Dedifferentiated amniotic fluid mesenchymal stem cell (primary cell): ENCODE results near the gene ENTPD8.

Source experiments
- DNase-seq: peaks from one replicate; pipeline ENCODE4 v3.0.0-alpha.2; 2016; ENCODE audit errors: extremely low spot score

The ENTPD8 gene

GRCh38 chr9:137431416-137431931 is 9.7 kb downstream of the ENTPD8 start:
- DNase-seq: no peak

GRCh38 chr9:137430723-137431415 is 10.3 kb downstream of the ENTPD8 start:
- DNase-seq: no peak

- DNase-seq: no peak
These were observed 11.0 kb downstream of the ENTPD8 start for GRCh38 chr9:137429974-137430722.

- DNase-seq: no peak
These were observed 11.6 kb downstream of the ENTPD8 start for GRCh38 chr9:137429546-137429890.

DNA sequence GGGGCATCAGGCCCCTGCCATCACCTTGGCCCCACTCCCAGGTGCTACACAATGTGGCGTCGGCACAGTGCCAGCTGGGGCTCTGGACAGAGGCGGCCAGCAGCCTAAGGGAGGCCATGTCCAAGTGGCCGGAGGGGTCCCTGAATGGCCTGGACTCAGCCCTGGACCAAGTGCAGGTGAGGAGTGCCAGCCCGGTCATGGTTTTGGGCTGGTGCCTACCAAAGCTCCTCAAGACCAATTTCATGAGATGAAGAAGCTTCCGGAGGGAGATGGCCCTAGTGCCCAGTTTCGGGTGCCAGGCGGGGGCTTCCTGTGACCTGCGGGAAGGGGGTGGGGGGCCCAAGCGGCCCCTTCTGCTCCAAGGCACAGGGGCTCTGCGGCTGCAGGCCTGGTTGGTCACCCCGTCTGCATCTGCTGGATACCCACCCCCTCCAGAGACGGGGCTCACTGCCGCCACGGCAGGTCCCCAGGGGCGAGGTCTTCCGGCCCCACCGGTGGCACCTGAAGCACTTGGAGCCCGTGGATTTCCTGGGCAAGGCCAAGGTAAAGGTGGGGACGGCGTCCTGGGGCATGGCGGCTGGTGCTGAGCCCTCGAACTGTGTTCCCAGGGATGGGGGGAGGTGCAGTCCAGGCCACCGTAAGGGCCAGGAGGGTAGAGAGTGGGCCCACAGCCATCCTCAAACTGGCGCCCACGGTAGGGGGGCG is 12.2 kb downstream of the ENTPD8 start:
- no peak for DNase-seq

DNA sequence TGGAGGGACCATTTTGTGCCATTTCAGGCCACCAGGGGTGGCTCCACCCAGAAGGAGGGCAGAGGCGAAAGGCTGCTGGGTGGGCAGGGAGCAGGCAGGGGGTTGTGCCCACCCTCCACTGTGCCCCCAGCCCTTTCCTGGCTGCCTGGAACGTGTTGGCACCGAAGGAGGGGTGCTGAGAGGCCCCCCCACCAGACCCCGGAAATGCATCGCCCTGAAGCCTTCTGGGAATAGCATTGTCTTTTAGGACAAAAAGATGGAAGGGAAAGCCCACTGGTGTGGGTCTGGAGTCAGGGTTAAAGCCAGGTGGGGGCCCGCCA is 12.9 kb downstream of the ENTPD8 start:
- no peak for DNase-seq

DNA sequence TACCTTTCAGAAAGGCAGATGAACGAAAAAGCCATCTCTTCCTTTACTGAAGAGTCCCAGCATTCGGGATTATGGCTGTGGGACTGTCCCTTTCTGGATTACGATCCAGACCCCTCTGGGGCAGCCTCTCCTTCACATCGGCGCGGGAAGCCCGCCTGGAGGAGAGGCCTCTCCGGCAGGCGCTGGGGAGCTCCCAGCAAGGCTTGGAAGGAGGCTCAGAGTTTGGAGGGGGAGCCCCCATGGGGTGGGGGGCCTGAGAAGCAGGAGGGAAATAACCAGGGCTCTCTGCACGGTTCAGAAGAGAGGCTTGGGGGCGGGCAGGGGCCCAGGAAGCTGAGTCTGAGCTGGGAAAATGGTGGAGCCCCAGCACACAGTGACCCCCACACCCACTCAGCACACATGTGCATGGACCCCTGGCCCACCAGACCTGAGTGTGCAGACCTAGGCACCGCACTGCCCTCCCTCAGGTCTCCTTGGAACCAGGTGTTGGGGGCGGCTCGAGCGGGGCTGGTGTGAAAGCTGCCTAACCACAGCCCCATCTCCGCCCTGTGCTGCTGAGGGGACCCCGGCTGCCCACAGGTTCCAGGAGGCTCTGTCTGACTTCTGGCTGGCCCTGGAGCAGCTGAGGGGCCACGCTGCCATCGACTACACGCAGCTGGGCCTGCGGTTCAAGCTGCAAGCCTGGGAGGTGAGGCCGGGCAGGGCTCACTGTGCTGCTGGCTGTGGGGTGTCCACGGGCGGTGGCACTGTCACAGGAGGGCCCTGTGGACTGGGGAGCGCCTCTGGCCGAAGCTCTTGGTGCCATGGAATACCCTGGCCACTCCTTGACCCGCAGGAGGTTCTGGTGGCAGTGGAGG is 13.5 kb downstream of the ENTPD8 start:
- DNase-seq: no peak

GRCh38 chr9:137426018-137426681 is 15.0 kb downstream of the ENTPD8 start:
- no peak for DNase-seq

DNA sequence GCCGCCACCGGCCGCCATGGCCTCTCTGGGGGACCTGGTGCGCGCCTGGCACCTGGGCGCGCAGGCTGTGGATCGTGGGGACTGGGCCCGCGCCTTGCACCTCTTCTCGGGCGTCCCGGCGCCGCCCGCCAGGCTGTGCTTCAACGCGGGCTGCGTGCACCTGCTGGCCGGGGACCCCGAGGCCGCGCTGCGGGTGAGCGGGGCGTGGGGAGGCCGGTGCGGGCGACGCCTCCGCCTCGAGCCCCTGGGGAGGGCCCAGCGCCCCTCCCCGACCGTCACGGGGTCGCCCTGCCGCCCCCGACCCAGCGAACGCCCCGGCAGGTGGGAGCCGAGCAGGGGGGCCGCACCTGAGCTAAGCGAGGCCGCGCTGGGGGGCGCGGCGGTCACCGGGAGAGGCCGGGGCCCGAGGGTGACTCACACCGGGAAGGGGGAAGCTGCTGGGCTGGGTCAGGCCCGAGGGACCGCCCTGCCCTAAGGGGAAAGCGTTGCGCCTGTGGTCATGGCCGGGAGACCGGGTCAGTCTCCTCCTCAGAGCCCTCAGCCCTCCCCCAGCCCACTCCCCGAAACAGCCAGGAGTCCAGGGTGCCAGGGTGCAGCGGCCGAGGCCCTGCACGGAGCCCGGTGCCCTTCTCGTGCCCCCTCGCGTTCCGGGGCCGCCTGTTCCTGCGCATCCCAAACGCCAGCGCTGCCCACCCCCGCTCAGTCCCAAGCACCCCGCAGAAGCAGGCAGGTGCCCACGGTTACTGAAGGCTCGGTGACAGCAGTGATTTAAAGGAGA is 17.5 kb downstream of the ENTPD8 start:
- DNase-seq: no peak

DNA sequence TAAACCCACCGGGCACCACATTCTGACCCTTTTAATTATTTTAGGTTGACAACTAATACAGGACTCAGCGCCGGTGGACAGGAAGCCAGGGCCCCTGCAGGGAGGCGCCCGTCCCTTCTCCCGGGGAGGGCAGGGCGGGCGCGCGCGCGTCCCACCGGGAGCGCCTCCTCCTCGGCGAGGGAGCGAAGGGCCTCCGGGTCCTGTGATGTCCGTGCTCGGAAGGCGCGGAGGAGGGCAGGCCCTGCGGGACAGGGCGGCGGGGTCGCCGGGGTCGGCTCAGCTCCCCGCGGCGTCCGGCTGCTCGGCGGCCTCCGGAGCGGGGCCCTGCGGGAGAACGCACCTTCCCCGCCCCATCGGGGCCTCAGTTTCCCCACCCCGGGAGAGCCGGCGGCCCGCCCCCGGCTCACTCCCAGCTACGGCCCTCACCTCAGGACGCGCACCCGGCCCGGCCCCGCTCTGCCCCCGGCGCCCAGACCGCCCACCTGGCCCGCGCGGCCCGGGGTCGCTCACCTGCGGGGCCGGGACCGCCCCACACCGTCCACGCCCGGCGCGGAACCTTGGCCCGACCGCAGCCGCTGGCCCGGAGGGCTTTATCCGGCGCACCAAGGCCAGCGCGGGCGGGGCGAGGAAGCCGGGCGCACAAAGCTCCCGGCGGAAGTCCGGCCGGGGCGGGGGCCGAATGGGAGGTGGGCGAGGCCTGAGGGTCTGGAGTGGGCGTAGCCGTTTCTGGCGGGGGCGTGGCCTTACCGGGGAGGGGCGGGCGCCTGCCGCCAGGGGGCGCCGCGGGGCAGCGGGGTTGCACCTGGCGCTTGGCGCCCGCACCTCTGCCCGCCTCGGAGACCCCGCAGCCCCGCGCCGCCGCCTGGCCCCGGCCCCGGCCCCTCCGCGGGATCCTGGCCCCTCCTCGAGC is 18.3 kb downstream of the ENTPD8 start, which contains the start of the genes EXD3 and NOXA1:
Gene EXD3 (minus strand): TSS at position 559 of the 910 bp plus-strand sequence. CDS start 27,805 bp downstream, outside the sequence.
Gene NOXA1 (plus strand): TSS at position 790 of the 910 bp plus-strand sequence. CDS start 137 bp downstream, outside the sequence.
- DNase-seq: peak; percentile 89

DNA sequence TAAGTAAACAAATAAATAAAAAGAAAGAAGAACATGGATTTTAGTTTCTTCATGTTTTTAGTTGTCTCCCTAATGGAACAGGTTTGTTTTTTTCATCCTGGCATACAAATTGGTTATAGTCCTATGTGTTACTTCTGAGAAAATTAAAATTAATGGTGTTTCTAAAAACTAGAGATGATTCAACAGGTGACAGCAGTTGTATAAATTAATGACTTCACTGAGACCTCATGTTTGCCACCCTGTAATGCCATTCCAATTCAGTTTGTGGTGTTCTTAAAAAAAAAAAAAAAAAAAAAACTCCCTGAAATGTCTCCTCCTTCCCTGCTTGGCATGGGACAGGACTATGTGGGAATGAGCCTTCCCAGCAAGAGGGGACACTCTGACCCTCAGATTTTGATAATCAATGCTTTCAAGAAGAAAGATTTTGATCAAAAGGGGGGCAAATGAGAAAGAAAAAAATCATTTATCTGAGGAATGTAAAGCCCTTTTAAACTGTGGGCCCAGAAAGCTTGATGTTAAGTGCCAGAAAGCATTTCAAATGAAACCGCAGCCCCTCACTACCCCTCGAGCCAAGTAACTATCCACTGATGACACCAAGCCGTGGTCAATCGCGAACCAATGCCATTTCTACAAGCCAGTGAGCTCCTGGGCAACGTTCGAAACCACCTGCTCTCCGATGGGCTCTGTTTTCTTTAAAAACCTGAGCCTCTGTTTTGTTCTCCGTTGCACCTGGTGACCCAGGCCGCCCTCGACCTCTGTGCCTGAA is 19.1 kb downstream of the ENTPD8 start:
- no peak for DNase-seq

DNA sequence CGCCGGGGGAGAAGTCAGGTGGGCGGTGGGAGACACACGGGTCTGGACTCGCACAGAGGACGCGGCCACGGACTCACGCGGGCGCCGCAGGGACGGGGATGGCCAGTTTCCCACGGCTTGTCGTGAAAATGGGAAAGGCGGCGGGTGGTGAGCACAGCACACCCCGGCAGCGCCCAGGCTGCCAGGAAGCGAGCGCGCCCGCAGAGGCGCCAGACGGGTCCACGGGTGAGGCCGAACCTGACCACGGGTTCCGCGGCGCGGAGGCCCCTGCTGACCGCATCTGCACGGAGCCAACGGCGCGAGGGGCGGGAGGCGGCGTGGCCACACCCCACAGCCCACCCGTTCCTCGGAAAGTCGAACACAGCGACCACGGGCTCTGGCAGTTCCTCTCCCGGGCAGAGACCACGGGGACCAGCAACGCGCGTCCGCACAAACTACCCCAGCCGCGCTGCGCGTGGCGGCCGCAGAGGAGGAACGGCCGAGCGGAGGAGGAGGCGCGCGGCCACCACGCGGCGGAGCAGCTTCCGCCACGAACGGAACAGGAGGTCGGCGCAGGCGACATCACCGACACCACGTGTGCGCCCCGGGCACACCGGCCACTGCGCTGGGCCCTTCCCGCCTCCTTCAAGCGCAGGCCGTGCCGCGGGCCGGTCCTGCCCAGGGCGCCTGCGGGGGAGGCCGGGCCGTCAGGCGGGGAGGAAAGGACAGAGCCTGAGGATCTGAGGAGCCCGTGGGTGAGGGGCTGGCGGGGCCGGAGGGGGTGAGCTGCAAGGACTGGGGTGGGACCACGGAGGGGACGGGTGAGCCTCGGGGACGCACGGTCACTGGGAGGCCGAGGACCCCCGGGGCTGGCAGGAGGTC is 23.8 kb downstream of the ENTPD8 start:
- DNase-seq: no peak

DNA sequence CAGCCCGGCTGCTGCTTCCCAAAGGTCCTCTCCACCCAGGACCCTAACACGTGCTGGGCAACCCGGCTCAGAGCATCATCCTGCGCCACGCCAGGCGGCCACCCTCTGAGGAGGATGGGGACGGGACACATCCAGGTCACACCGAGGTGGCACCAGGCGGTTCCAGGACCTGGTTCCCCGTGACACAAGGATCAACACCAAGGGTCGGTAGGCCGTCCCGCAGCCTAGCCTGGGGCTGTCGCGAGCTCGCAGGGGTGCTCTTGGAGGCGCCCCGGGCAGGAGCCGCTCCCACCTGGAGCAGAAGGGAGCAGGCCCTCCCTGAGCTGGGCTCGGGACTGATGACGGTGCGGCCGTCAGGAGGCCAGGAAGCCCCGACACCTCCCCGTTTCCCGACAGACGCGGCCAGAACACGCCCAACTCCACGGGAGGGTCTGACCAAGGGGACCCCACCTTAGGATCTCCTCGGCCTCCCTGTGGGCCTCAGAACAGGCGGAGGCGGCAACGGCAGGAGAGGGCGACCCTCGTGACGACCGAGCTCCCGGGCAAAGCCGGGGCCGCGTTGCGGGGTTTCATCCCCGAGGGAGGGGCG is 24.5 kb downstream of the ENTPD8 start:
- no peak for DNase-seq

DNA sequence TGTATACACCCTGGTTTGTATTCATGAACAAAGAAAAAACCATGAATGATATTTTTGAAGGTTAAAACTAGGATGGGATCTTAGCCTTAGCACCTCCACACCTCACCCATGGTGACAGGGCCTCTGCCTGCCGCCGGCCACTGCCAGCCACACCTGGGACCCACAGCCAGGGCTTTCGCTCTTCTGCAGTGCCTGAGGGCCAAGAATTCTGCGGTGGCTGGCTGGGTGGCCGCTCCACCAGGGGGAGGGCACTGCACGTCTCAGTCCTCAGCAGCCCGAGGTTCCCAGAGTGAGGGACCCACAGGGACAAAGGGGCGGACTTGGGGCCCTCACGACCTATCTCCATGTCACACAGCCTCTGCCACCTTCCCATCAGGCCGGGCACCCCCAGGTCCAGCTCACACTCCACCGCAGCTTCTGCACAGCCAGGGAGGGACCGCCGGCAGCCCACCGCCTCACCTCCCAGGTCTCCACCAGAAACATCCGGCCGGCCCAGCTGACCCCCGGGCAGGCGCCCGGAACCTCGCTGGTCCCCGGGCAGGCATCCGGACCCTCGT is 25.1 kb downstream of the ENTPD8 start:
- no peak for DNase-seq

DNA sequence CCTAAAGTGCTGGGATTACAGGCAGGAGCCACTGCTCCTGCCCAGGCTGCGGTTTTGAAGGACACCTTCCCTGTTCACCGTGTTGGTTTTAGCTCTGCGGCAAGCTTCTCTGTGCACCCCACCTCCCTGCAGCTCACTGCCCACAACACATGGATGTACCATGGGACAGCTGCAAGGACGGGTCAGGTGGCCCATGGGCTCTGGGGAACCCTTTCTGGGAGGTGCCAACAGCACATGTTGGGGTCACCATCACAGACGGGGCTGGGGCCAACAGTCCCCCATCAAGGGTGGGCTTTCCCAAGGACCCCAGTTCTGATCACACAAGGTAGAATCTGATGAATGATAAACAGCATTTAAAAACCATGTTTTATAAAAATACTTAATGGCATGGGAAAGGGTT is 25.7 kb downstream of the ENTPD8 start:
- no peak for DNase-seq

GRCh38 chr9:137412431-137412830 is 28.7 kb downstream of the ENTPD8 start:
- DNase-seq: no peak
